SK-N-MC (cell line): ENCODE results near the gene AP3B1.

Experiments used
- EZH2 ChIP-seq: fragments of 200-600 bp; sonication (generic); IDR thresholded peaks from one replicate; pipeline ENCODE4 v1.6.1; 2017; ENCODE audit warnings: antibody characterized with exemption
- FOXP2 ChIP-seq: optimal IDR thresholded peaks from 2 replicates; pipeline ENCODE3; 2011; ENCODE audit warnings: mild to moderate bottlenecking, moderate library complexity; ENCODE audit not compliant: insufficient read depth; ENCODE audit errors: extremely low read length, control extremely low read depth
- POLR2AphosphoS5 ChIP-seq: IDR thresholded peaks from 2 replicates; pipeline ENCODE4 v1.6.1; 2012; ENCODE audit warnings: mild to moderate bottlenecking, low read depth, low read length, borderline replicate concordance

- TF ChIP-seq EZH2 (no peak), POLR2AphosphoS5 (no peak), FOXP2 (no peak)
These were observed 15.3 kb downstream of the AP3B1 start for GRCh38 chr5:78279194-78279593.
